ENCODE results near the gene TMEM248. TPM values are rescaled to one million over a fixed set of nuclear protein-coding genes. Genes with fewer than 3 reads are reported as not detected.

Gene TMEM248
- total and polyA plus RNA-seq, 2 donors (not counting 1 experiment from before 2014, with no cell fraction given), result 114 to 131 TPM

- WGBS (ENCODE audit: insufficient coverage), result no CpG with 5 or more reads among the region's 2 CpGs
- POLR2A ChIA-PET, result no interaction called here
- no peak overlapping the region for H3K4me2 ChIP-seq (replicated peaks; ENCODE audit: low read depth, low read length, poor library complexity, severe bottlenecking)
- H3K4me1 ChIP-seq (ENCODE audit: control insufficient read depth in 2 of 2, insufficient read depth in 2 of 2, low read length in 2 of 2), result no peaks in the 10 kb centered on the region
- H3K4me3 ChIP-seq (ENCODE audit: control extremely low read depth in 1 of 5, extremely low read depth in 1 of 5, insufficient read depth in 1 of 5, low read depth in 2 of 5, low read length in 4 of 5), result no peak overlapping the region
- DNase-seq, result no peak
- Mint-ChIP-seq H3K9me3 (ENCODE audit: insufficient read depth) (no peaks in the 10 kb centered on the region), H3K27ac (no peak overlapping the region), H3K4me3 (no peak overlapping the region), H3K27me3 (no peaks in the 10 kb centered on the region), H3K4me1 (peaks cover 6% of the 10 kb centered on the region)
- H4K20me1 ChIP-seq (ENCODE audit: control insufficient read depth, insufficient read depth, low read length, poor library complexity, severe bottlenecking), result no peaks in the 10 kb centered on the region
- H3K9ac ChIP-seq (ENCODE audit: low read length), result no peak overlapping the region
- H3K9me3 ChIP-seq (ENCODE audit: control extremely low read depth in 1 of 3, control insufficient read depth in 2 of 3, insufficient read depth in 1 of 3, low read length in 2 of 3), result no peaks in the 10 kb centered on the region
- peaks cover 0 to 32% of the 10 kb centered on the region in 2 experiments for H3K36me3 ChIP-seq (replicated peaks in 1 of 2; ENCODE audit: control extremely low read depth in 1 of 2, control insufficient read depth in 1 of 2, extremely low read depth in 1 of 2, insufficient read depth in 2 of 2, low read length in 1 of 2)
- intact Hi-C loops (cut with micrococcal nuclease), result no loop called here
- no peak overlapping the region for H3K27ac ChIP-seq (ENCODE audit: low read length in 2 of 2)
- CTCF ChIA-PET, result no interaction called here
- H3K79me2 ChIP-seq (ENCODE audit: control insufficient read depth, insufficient read depth, low read length), result peaks cover 27% of the 10 kb centered on the region
- H2AFZ ChIP-seq (ENCODE audit: insufficient read depth, low read depth, low read length, poor library complexity, severe bottlenecking), result no peak overlapping the region
- ATAC-seq (ENCODE audit: low read depth), result no peak
- no peaks in the 10 kb centered on the region for H3K27me3 ChIP-seq (replicated peaks in 1 of 4; ENCODE audit: control extremely low read depth in 1 of 4, control insufficient read depth in 3 of 4, insufficient read depth in 4 of 4, low read length in 3 of 4)
- TF ChIP-seq CTCF (IDR thresholded peaks at IDR 0.05) (no peak), EZH2 (IDR thresholded peaks at IDR 0.05; ENCODE audit: borderline replicate concordance, insufficient read depth, low read depth, low read length, poor library complexity, severe bottlenecking) (no peak)
These were observed 85.9 kb downstream of the TMEM248 start for GRCh38 chr7:67006965-67007364.

Small RNAs within 50 kb of the gene (small RNA-seq; reads per million reads assigned to genes)
- gene RF00017 (ENCODE audit: insufficient read length, low read depth, low replicate concordance) (not detected), gene RN7SL43P (ENCODE audit: insufficient read length, low read depth, low replicate concordance) (not detected), gene RNU6-1254P (ENCODE audit: insufficient read length, low read depth, low replicate concordance) (not detected)

Other genes starting within 250 kb of the TMEM248 start
- 27.9 and 29.2 TPM in 2 replicates for gene RABGEF1, start 180.5 kb upstream of the TMEM248 start, total RNA-seq
- 31.0 and 50.4 TPM in 2 replicates for gene RABGEF1, start 180.5 kb upstream of the TMEM248 start, polyA plus RNA-seq
- gene SBDS, start 74.4 kb downstream of the TMEM248 start, total RNA-seq, result 39.1 and 42.6 TPM in 2 replicates
- gene SBDS, start 74.4 kb downstream of the TMEM248 start, polyA plus RNA-seq, result 170 and 313 TPM in 2 replicates
- 29.2 and 33.6 TPM in 2 replicates for gene TYW1, start 75.6 kb downstream of the TMEM248 start, total RNA-seq
- gene TYW1, start 75.6 kb downstream of the TMEM248 start, polyA plus RNA-seq, result 9.4 and 14.7 TPM in 2 replicates

Measured in B cell (primary cell).